ENCODE measurements around the gene SGCD.
"Not testable (repeated sequence)": the region's sequence is repeated elsewhere in the genome, so short reads cannot be mapped to it uniquely, and the experiment has no call there.

GRCh38 chr5:156664832-156665231 is 337.9 kb downstream of the SGCD start:
- TF ChIP-seq CTCF (IDR thresholded peaks at IDR 0.05); POLR2A (IDR thresholded peaks at IDR 0.05; ENCODE audit: low read depth); EP300 (IDR thresholded peaks at IDR 0.05): not testable (repeated sequence)
